K562 (cell line): Measurements from ENCODE around the gene ELOB. TPM values are rescaled to one million over a fixed set of nuclear protein-coding genes. Genes with fewer than 3 reads are reported as not detected.

Experiments used
- ARID2 ChIP-seq: fragments of 450-650 bp; IDR thresholded peaks from 2 replicates; pipeline ENCODE4 v1.6.1; 2017; ENCODE audit warnings: antibody characterized with exemption, mild to moderate bottlenecking
- GTF3C2 ChIP-seq: IDR thresholded peaks from 3 replicates; pipeline ENCODE4 v1.6.1; 2011; ENCODE audit warnings: borderline replicate concordance, mild to moderate bottlenecking, moderate library complexity; ENCODE audit not compliant: insufficient read length; ENCODE audit errors: extremely low read depth
- PCBP1 ChIP-seq: fragments of 200-400 bp; formaldehyde crosslinking; IDR thresholded peaks from 2 replicates; pipeline ENCODE4 v1.6.1; 2018; ENCODE audit warnings: mild to moderate bottlenecking, low read depth, low read length; ENCODE audit not compliant: poor library complexity, severe bottlenecking
- RNF219 ChIP-seq: fragments of 250-450 bp; sonication (Bioruptor Pico); IDR thresholded peaks from 2 replicates; pipeline ENCODE4 v1.5.0; 2022; ENCODE audit warnings: mild to moderate bottlenecking
- SRSF3 ChIP-seq: fragments of 200-400 bp; formaldehyde crosslinking; IDR thresholded peaks from 2 replicates; pipeline ENCODE4 v1.6.1; 2016; ENCODE audit warnings: mild to moderate bottlenecking, low read length, moderate library complexity; ENCODE audit not compliant: insufficient read depth
- ZNF134 ChIP-seq: fragments of 250-450 bp; sonication (Bioruptor Pico); conservative IDR thresholded peaks from 2 replicates; pipeline ENCODE4 v1.4.0; 2020
- ZNF197 ChIP-seq: fragments of 200-800 bp; sonication (Bioruptor generic); IDR thresholded peaks from 2 replicates; pipeline ENCODE4 v1.6.1; 2016; ENCODE audit warnings: low read depth, missing genetic modification characterization, missing compliant biosample characterization
- ZNF212 ChIP-seq: fragments of 450-650 bp; formaldehyde crosslinking; IDR thresholded peaks from 2 replicates; pipeline ENCODE4 v1.4.0; 2020; ENCODE audit warnings: mild to moderate bottlenecking
- ZNF224 ChIP-seq: sonication (generic); formaldehyde crosslinking; IDR thresholded peaks from 2 replicates; pipeline ENCODE4 v1.8.0; 2022; ENCODE audit warnings: mild to moderate bottlenecking, missing genetic modification reagents
- ZNF408 ChIP-seq: fragments of 250-450 bp; sonication (Bioruptor Pico); IDR thresholded peaks from 2 replicates; pipeline ENCODE4 v1.4.0; 2020; ENCODE audit warnings: low read depth, mild to moderate bottlenecking, moderate library complexity
- polyA plus RNA-seq, 8 experiments: library from polyadenylated mRNA; depleted of rRNA in 4 of 8; stranded (reverse) in 5 of 8; unstranded in 3 of 8; fragments of >200 nt; fragmentation: Nextera tagmentation in 2 of 8; fragmentation: Illumina TruSeq in 1 of 8; extraction: Ambion mirVana in 2 of 8; extraction: Trizol in 1 of 8; gene quantifications; 2 replicates each; pipeline versions ENCODE4 v1.2.1 to v1.2.3, GENCODE V29; 2011 to 2014; ENCODE audit warnings: inconsistent platforms in 1 of 8, missing spikeins in 1 of 8
- total RNA-seq, 7 experiments: library from RNA; depleted of rRNA in 6 of 7; stranded (reverse); fragments of >200 nt in 6 of 7; fragmentation: Illumina TruSeq in 2 of 7; extraction: Trizol in 2 of 7; gene quantifications; 2 replicates each; pipeline versions ENCODE4 v1.2.1 to v1.2.3, GENCODE V29; 2011 to 2021; ENCODE audit warnings: low replicate concordance in 1 of 7
- TF ChIP-seq, protein P1 (sequence below): fragments of 450-650 bp; IDR thresholded peaks from 2 replicates; pipeline ENCODE4 v1.6.1; 2016; ENCODE audit warnings: mild to moderate bottlenecking, moderate library complexity

Gene ELOB
- total and polyA plus RNA-seq, 9 of the 15 experiments (the other 6 are each of a cell fraction or from before 2014, with no cell fraction given): 63.2 to 791 (median 237) TPM

DNA sequence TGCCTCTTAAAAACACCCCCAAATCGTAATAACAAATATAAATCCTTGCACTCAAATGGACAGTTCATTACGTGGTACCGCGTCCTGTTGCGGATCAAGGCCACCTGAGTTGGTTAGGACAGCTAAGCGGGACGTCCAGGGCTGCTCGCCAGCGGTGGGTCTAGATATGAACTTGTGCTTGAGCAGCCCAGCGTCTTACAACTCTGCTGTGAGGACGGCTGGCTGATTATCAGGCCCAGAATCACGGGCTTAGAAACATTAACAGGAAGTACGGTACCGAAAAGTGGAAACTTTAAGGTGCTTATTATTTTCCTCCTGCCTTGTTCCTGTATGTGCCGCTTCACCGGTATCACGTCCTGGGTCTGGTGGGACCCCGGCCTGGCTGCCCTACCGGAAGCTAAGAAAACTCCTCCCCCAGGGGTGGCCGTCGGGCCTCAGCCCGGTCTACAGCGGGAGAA, 25.5 kb downstream of the ELOB start (continued):
- TF ChIP-seq, protein P1, sequence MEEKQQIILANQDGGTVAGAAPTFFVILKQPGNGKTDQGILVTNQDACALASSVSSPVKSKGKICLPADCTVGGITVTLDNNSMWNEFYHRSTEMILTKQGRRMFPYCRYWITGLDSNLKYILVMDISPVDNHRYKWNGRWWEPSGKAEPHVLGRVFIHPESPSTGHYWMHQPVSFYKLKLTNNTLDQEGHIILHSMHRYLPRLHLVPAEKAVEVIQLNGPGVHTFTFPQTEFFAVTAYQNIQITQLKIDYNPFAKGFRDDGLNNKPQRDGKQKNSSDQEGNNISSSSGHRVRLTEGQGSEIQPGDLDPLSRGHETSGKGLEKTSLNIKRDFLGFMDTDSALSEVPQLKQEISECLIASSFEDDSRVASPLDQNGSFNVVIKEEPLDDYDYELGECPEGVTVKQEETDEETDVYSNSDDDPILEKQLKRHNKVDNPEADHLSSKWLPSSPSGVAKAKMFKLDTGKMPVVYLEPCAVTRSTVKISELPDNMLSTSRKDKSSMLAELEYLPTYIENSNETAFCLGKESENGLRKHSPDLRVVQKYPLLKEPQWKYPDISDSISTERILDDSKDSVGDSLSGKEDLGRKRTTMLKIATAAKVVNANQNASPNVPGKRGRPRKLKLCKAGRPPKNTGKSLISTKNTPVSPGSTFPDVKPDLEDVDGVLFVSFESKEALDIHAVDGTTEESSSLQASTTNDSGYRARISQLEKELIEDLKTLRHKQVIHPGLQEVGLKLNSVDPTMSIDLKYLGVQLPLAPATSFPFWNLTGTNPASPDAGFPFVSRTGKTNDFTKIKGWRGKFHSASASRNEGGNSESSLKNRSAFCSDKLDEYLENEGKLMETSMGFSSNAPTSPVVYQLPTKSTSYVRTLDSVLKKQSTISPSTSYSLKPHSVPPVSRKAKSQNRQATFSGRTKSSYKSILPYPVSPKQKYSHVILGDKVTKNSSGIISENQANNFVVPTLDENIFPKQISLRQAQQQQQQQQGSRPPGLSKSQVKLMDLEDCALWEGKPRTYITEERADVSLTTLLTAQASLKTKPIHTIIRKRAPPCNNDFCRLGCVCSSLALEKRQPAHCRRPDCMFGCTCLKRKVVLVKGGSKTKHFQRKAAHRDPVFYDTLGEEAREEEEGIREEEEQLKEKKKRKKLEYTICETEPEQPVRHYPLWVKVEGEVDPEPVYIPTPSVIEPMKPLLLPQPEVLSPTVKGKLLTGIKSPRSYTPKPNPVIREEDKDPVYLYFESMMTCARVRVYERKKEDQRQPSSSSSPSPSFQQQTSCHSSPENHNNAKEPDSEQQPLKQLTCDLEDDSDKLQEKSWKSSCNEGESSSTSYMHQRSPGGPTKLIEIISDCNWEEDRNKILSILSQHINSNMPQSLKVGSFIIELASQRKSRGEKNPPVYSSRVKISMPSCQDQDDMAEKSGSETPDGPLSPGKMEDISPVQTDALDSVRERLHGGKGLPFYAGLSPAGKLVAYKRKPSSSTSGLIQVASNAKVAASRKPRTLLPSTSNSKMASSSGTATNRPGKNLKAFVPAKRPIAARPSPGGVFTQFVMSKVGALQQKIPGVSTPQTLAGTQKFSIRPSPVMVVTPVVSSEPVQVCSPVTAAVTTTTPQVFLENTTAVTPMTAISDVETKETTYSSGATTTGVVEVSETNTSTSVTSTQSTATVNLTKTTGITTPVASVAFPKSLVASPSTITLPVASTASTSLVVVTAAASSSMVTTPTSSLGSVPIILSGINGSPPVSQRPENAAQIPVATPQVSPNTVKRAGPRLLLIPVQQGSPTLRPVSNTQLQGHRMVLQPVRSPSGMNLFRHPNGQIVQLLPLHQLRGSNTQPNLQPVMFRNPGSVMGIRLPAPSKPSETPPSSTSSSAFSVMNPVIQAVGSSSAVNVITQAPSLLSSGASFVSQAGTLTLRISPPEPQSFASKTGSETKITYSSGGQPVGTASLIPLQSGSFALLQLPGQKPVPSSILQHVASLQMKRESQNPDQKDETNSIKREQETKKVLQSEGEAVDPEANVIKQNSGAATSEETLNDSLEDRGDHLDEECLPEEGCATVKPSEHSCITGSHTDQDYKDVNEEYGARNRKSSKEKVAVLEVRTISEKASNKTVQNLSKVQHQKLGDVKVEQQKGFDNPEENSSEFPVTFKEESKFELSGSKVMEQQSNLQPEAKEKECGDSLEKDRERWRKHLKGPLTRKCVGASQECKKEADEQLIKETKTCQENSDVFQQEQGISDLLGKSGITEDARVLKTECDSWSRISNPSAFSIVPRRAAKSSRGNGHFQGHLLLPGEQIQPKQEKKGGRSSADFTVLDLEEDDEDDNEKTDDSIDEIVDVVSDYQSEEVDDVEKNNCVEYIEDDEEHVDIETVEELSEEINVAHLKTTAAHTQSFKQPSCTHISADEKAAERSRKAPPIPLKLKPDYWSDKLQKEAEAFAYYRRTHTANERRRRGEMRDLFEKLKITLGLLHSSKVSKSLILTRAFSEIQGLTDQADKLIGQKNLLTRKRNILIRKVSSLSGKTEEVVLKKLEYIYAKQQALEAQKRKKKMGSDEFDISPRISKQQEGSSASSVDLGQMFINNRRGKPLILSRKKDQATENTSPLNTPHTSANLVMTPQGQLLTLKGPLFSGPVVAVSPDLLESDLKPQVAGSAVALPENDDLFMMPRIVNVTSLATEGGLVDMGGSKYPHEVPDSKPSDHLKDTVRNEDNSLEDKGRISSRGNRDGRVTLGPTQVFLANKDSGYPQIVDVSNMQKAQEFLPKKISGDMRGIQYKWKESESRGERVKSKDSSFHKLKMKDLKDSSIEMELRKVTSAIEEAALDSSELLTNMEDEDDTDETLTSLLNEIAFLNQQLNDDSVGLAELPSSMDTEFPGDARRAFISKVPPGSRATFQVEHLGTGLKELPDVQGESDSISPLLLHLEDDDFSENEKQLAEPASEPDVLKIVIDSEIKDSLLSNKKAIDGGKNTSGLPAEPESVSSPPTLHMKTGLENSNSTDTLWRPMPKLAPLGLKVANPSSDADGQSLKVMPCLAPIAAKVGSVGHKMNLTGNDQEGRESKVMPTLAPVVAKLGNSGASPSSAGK: no peak
- TF ChIP-seq SRSF3 (0 out of 2 replicates have a peak, but pooled peaks have one; percentile 43), ZNF134 (CRISPR knock-in tag) (0 out of 2 replicates have a peak, but pooled peaks have one; percentile 9), ARID2 (no peak), ZNF408 (no peak), ZNF224 (CRISPR knock-in tag) (no peak), RNF219 (CRISPR knock-in tag) (no peak), ZNF197 (CRISPR knock-in tag) (0 out of 2 replicates have a peak, but pooled peaks have one; percentile 59), PCBP1 (no peak), ZNF212 (no peak), GTF3C2 (no peak)
